PFSK-1 (cell line): ENCODE data around the gene KSR2.

Experiments used
- POLR2AphosphoS5 ChIP-seq: IDR thresholded peaks from 2 replicates; pipeline ENCODE4 v1.6.1; 2012; ENCODE audit warnings: low read depth, mild to moderate bottlenecking, control low read depth, low read length, moderate library complexity
- SIN3A ChIP-seq: IDR thresholded peaks from 2 replicates; pipeline ENCODE4 v1.6.1; 2012; ENCODE audit warnings: mild to moderate bottlenecking, low read length, moderate library complexity, borderline replicate concordance; ENCODE audit not compliant: insufficient read depth
- TAF1 ChIP-seq: IDR thresholded peaks from 2 replicates; pipeline ENCODE4 v1.6.1; 2012; ENCODE audit warnings: low read length, control low read depth, borderline replicate concordance; ENCODE audit not compliant: insufficient read depth

DNA sequence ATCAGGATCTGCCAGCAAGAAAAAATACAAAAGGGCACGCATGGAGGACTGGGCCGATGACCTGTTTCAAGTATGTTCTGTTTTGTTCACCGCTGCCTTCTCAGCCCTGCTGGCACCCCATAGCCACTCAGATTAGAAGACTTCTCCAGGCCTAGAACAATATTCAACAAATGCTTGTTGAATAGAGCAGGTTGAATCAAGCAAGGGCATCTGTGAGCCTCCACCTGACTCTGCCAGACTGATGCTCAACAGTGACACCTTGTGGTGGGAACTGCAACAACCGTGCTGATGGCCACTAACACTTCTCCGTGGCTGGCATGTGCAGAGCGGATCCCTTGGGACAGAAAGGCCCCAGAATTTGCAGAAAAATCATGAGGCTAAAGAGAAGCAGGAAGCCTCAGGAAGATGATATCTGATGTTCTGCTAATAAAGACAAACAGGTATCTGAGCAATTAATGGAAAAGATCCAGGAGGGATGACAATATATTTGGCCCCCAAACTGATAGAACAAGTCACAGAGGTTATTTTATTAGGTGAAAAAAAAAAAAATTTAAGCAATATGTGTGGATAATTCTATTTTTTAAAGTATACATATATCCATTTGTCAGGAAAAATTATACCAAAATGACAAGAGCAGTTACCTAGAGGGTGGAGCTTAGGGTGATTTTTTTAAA lies 114.3 kb downstream of the KSR2 start:
- TF ChIP-seq POLR2AphosphoS5 (no peak), SIN3A (no peak), TAF1 (no peak)
